Body of pancreas (tissue), 4 donors: ENCODE results near the gene MROH7. TPM values are rescaled to one million over a fixed set of nuclear protein-coding genes. Genes with fewer than 3 reads are reported as not detected.
"Not testable (repeated sequence)": the region's sequence is repeated elsewhere in the genome, so short reads cannot be mapped to it uniquely, and the experiment has no call there.

ENCODE experiments used
- ATAC-seq: fragments of 150-250 bp; one replicate; pipeline ENCODE4 v1.9.1; 2016
- DNase-seq, 4 donors: peaks; one replicate each; pipeline ENCODE4 v3.0.0-alpha.2; 2019
- H3K27ac ChIP-seq, 4 donors: fragments of 200-600 bp; sonication (generic); 1 replicate in 3 of 4; 2 replicates in 1 of 4; pipeline versions ENCODE4 v1.5.1 to v1.6.1; 2016 to 2019; ENCODE audit warnings: mild to moderate bottlenecking in 1 of 4, mixed read lengths in 1 of 4, moderate library complexity in 1 of 4
- H3K27me3 ChIP-seq, 2 donors: fragments of 200-600 bp; sonication (generic); one replicate each; pipeline ENCODE4 v1.6.0; 2016; ENCODE audit warnings: mild to moderate bottlenecking in 1 of 2
- H3K36me3 ChIP-seq, 2 donors: fragments of 200-600 bp; sonication (generic); replicated peaks in 1 of 2; 2 replicates each; pipeline ENCODE4 v1.5.1; 2016; ENCODE audit warnings: low read depth in 2 of 2; ENCODE audit not compliant: insufficient read depth in 1 of 2
- H3K4me1 ChIP-seq: fragments of 200-600 bp; sonication (generic); one replicate; pipeline ENCODE4 v1.6.0; 2016
- H3K4me3 ChIP-seq, 2 donors: fragments of 200-600 bp; sonication (generic); 1 replicate in 1 of 2; 2 replicates in 1 of 2; pipeline ENCODE4 v1.5.1; 2016 to 2019
- H3K9me3 ChIP-seq, 3 donors: fragments of 200-600 bp; sonication (generic); 1 replicate in 2 of 3; 2 replicates in 1 of 3; pipeline ENCODE4 v1.5.1; 2016
- POLR2A ChIP-seq, 3 donors: fragments of 450-650 bp; IDR thresholded peaks; one replicate each; pipeline ENCODE4 v1.6.1; 2016; ENCODE audit warnings: antibody characterized with exemption in 3 of 3, mild to moderate bottlenecking in 2 of 3
- WGBS, 2 donors: methylation state at CpG; one replicate each; pipeline ENCODE4 v1.1.5; 2017; 5-methylcytosine and 5-hydroxymethylcytosine counted together
- intact Hi-C: fragments of 100-400 bp; cut with DNase I; formaldehyde crosslinking; loops from one replicate; pipeline ENCODE4 v1.15.1; 2023
- total RNA-seq, 2 donors: library from RNA; depleted of rRNA; stranded (reverse); fragments of >200 nt; gene quantifications; one replicate each; pipeline ENCODE4 v1.1.0, GENCODE V29; 2016
- TF ChIP-seq, protein P1 (sequence below), 7 experiments: fragments of 450-650 bp in 4 of 7; fragments of 200-600 bp in 3 of 7; sonication (generic) in 3 of 7; IDR thresholded peaks; one replicate each; pipeline ENCODE4 v1.5.1; 2016 to 2019; ENCODE audit warnings: antibody characterized with exemption in 7 of 7

The MROH7 gene
- total RNA-seq, 2 donors from 2014 or later = 0.66 to 2.6 TPM

GRCh38 chr1:54623216-54624007, 18.2 kb upstream of the MROH7 start, which contains the start of gene FAM151A:
Gene FAM151A (minus strand): TSS chr1:54623525. CDS start chr1:54623395, 130 bp downstream.
- Histone ChIP-seq H3K4me1 (no peaks in the 10 kb centered on the region), H3K27ac (no peak within 1 kb of the TSS), H3K27me3 (no peaks in the 10 kb centered on the region), H3K9me3 (no peaks in the 10 kb centered on the region), H3K4me3 (no peak within 1 kb of the TSS), H3K36me3 (no peaks in the 10 kb centered on the region)
- intact Hi-C loops = no loop called here
- TF ChIP-seq, protein P1, sequence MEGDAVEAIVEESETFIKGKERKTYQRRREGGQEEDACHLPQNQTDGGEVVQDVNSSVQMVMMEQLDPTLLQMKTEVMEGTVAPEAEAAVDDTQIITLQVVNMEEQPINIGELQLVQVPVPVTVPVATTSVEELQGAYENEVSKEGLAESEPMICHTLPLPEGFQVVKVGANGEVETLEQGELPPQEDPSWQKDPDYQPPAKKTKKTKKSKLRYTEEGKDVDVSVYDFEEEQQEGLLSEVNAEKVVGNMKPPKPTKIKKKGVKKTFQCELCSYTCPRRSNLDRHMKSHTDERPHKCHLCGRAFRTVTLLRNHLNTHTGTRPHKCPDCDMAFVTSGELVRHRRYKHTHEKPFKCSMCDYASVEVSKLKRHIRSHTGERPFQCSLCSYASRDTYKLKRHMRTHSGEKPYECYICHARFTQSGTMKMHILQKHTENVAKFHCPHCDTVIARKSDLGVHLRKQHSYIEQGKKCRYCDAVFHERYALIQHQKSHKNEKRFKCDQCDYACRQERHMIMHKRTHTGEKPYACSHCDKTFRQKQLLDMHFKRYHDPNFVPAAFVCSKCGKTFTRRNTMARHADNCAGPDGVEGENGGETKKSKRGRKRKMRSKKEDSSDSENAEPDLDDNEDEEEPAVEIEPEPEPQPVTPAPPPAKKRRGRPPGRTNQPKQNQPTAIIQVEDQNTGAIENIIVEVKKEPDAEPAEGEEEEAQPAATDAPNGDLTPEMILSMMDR (IDR thresholded peaks at IDR 0.05) = no peak
- TF ChIP-seq POLR2A (IDR thresholded peaks at IDR 0.05) = no peak
- no peak for ATAC-seq
- no peak for DNase-seq
- 63 to 66% methylated on average over 16 to 18 of the region's 18 CpGs for WGBS, 2 donors

GRCh38 chr1:54624466-54625464, 16.8 kb upstream of the MROH7 start:
- Histone ChIP-seq H3K4me1 (no peaks in the 10 kb centered on the region), H3K9me3 (no peaks in the 10 kb centered on the region), H3K4me3 (no peak overlapping the region), H3K27ac (no peak overlapping the region), H3K27me3 (no peaks in the 10 kb centered on the region), H3K36me3 (no peaks in the 10 kb centered on the region)
- intact Hi-C loops = no loop called here
- no peak for ATAC-seq
- DNase-seq = no peak
- 70 to 73% methylated on average over 7 to 8 of the region's 8 CpGs for WGBS, 2 donors
- TF ChIP-seq, protein P1 (IDR thresholded peaks at IDR 0.05) = no peak
- no peak for TF ChIP-seq POLR2A (IDR thresholded peaks at IDR 0.05)

DNA sequence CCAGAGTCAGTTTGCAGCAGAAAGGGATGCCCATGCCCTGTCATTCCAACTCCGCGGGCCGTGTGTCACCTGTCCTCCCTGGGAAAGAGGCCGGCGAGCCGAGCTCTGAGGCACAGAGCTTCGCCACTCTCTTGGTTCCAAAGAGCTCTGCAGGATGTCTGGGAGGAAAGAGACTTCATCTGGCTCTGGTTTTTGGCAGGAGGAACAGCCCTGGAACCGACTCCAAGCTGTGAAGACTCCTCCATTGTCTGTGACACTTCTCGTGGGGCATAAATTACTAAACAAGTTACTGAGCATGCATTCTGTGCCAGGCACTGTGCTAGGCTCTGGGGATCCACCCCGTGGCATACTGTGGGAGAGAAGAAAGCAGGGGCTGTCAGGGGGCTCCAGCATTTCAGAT, 14.4 kb upstream of the MROH7 start:
- ATAC-seq (no peak), DNase-seq (no peak)
- H3K36me3 ChIP-seq = no peaks in the 10 kb centered on the region
- intact Hi-C loops = no loop called here
- H3K27ac ChIP-seq = no peak overlapping the region
- 78 to 80% methylated on average over 2 to 10 of the region's 10 CpGs for WGBS, 2 donors
- H3K27me3 ChIP-seq = no peaks in the 10 kb centered on the region
- TF ChIP-seq POLR2A (IDR thresholded peaks at IDR 0.05) = no peak
- H3K9me3 ChIP-seq = no peaks in the 10 kb centered on the region
- H3K4me3 ChIP-seq = no peak overlapping the region
- no peaks in the 10 kb centered on the region for H3K4me1 ChIP-seq

DNA sequence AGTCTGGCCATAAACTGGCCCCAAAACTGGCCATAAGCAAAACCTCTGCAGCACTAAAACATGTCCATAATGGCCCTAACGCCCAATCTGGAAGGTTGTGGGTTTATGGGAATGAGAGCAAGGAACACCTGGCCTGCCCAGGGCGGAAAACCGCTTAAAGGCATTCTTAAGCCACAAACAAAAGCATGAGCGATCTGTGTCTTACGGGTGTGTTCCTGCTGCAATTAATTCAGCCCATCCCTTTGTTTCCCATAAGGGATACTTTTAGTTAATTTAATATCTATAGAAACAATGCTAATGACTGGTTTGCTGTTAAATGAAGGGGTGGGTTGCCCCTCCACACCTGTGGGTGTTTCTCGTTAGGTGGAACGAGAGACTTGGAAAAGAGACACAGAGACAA, 5.8 kb upstream of the MROH7 start:
- H3K27me3 ChIP-seq, H3K9me3 ChIP-seq, ATAC-seq, H3K4me3 ChIP-seq, H3K4me1 ChIP-seq, DNase-seq, H3K27ac ChIP-seq, H3K36me3 ChIP-seq, intact Hi-C loops: not testable (repeated sequence)
- 86 to 89% methylated on average over 7 of the region's 7 CpGs for WGBS, 2 donors

DNA sequence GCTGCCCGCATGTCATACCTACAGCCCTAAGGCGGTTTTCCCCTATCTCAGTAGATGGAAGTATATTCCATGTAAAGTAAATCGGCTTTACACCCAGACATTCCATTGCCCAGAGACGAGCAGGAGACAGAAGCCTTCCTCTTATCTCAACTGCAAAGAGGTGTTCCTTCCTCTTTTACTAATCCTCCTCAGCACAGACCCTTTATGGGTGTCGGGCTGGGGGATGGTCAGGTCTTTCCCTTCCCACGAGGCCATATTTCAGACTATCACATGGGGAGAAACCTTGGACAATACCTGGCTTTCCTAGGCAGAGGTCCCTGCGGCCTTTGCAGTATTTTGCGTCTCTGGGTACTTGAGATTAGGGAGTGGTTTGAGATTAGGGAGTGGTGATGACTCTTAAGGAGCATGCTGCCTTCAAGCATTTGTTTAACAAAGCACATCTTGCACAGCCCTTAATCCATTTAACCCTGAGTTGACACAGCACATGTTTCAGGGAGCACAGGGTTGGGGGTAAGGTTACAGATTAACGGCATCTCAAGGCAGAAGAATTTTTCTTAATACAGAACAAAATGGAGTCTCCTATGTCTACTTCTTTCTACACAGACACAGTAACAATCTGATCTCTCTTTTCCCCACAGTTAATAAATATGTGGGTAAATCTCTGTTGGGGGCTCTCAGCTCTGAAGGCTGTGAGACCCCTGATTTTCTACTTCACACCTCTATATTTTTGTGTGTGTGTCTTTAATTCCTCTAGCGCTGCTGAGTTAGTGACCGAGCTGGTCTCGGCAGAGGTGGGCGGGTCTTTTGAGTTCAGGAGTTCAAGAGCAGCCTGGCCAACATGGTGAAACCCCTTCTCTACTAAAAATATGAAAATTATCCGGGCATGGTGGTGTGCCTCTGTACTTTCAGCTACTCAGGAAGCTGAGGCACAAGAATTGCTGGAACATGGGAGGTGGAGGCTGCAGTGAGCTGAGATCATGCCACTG, 4.8 kb upstream of the MROH7 start:
- H3K4me1 ChIP-seq, intact Hi-C loops, H3K9me3 ChIP-seq, H3K27ac ChIP-seq, H3K27me3 ChIP-seq, H3K4me3 ChIP-seq, DNase-seq, ATAC-seq, H3K36me3 ChIP-seq: not testable (repeated sequence)
- WGBS, 2 donors = 63 to 83% methylated on average over 14 of the region's 14 CpGs
